ENCODE results near the gene TTC31.

TTC31 gene

GRCh38 chr2:74486141-74486540 is 3.3 kb downstream of the TTC31 start:
- no peak for DNase-seq (ENCODE audit: low read depth in 2 of 2)

- no peak for DNase-seq (ENCODE audit: low read depth in 2 of 2)
Measured at GRCh38 chr2:74488643-74489481, 6.0 kb downstream of the TTC31 start.

DNA sequence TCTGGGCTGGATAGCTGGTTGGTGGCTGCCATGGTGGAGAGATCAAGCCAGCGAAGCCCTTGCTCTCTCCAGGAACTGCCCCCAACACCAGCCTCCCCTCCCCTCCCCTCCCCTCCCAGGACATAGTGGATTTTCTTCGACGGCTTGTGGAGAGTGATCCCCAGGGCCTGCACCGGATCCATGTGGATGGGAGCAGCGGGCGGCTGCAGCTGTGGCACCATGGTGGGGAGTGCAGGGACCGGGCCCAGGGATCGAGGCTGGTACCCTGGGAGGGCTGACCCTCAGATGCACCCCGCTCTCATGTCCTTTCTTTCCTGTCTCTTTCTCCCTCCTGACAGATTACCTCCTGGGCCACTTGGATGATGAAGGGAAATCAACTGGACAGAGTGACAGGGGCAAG is 7.0 kb downstream of the TTC31 start:
- no peak for DNase-seq (ENCODE audit: low read depth in 2 of 2)

GRCh38 chr2:74491648-74492544 is 9.0 kb downstream of the TTC31 start:
- no peak for DNase-seq (ENCODE audit: low read depth in 2 of 2)

GRCh38 chr2:74493546-74493945 is 10.7 kb downstream of the TTC31 start:
- no peak for DNase-seq (ENCODE audit: low read depth in 2 of 2)

DNA sequence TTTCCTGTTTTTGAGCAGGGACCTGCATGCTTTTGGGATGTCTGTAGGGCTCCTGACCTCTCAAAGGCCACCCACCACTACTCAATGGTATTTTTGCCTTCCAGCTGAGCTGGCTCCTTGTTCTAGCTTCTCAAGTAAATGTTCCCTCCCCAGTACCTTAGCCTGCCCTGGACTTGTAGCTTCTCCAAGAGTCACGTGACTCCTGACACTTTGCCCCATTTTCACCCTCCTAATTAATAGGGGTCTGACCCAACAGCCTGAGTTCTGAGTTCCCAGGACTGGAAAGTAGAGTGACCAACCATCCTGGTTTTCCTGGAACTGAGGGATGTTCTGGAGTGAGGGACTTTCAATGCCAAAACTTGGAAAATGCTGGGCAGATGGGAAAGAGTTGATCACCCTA is 12.6 kb downstream of the TTC31 start:
- DNase-seq (ENCODE audit: low read depth in 2 of 2), result no peak

DNA sequence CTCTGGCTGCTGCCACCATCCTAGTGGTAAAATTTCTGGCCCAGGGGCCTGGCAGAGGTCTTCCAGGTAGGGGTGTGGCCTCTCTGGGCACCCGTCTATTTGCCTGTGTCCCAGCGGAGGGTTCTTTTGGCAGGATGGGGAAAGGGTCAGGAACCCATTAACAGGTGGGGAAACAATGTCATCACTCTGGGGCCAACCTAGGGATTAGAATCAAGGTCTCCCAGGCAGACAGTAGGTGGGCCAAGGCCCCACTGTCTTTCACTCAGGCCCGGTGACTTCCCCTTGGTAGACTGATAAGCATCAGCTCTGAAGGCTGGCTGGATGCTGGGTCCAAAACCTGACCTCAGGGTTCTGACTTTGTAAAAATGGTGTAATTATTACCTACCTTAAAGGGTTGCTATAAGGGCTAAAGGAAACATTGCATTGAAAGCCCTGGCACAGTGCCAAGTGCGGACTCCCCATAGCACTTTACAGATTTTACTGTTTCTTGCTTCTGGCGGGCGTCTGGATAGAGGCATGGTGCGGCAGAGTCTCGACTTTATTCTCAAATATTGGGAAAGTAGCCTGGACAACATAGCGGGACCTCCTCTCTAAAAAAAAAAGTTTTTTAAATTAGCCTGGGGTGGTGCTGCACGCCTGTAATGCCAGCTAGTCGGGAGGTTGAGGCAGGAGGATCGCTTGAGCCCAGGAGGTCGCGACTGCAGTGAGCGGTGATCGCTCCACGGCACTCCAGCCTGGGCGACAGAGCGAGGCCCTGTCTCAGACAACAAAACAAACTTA is 14.3 kb downstream of the TTC31 start:
- no peak for DNase-seq (ENCODE audit: low read depth in 2 of 2)

GRCh38 chr2:74497777-74498499 is 15.1 kb downstream of the TTC31 start:
- no peak for DNase-seq (ENCODE audit: low read depth in 2 of 2)

DNA sequence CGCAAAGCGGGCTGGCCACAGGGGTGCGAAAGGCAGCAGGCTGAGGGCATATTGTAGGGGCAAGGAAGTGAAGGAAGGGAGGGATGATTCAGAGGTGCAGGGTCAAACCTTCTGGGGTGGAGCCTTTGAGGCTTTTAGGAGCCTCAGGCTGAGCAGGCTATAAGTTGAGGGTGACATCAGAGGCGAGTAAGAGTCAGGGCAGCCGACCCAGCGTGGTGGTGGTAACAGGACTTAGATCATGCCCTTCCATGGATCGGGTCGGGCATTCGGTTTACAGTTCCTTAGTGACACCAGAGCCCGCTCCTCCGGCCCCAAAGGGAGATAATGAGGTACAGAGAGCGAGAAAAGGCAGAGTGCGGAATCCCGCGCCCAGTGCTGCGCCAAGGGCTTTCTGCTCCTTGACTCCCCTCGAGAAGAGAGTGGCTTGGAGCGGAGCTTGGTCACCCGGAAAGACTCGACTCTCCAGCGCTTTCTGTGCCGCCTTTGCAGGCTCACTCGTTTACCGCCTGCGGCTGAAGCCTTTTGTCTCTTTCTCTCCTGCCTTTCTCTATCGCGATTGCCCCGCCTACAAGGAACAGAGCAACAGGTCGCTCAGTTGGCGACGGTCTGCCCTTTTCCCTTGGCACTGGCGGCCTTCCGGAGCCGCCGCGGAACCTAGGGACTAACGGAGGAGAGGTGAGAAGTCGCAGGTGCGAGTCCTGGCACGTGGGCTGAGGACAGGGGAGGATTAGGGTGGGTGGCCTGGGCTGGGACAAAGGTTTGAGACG is 15.8 kb downstream of the TTC31 start:
- no peak for DNase-seq (ENCODE audit: low read depth in 2 of 2)

GRCh38 chr2:74499267-74499939 is 16.5 kb downstream of the TTC31 start, which contains the start of gene LBX2:
Gene LBX2, minus strand, starts transcription at chr2:74499603. Its CDS starts 66 bp downstream, at chr2:74499537.
- no peak for DNase-seq (ENCODE audit: low read depth in 2 of 2)

DNA sequence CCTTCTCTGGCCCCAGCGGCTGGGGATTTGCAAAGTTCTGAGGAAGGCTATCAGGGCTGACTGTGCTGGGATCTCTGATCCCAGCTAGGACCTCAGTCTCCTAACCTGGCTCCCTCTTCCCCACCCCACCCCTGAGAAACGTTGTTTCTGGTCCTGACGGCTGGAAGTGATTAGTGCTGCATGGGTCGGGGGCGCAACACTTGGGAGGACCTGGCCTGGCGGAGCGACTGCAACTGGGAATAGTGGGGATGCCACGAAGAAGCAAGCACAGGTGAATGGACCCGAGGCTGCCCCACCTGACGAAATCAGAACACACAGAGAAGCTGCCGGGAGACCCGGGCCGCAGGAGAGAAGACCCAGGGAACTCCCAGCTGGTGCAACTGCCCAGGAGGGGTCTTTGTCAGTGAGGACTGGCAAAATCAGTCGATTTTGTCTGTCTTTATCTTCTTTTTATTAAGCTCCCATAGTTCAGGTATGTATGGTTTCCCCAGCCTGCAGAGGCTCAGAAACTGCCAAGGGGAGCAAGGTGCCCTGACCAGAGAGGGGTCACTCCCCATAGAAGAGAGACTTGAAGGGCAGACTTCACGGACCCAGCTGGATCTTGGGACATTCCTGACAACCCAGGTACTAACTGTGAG is 17.2 kb downstream of the TTC31 start:
- DNase-seq (ENCODE audit: low read depth in 2 of 2), result no peak

- DNase-seq (ENCODE audit: low read depth in 2 of 2), result no peak
Measured at GRCh38 chr2:74500578-74500946, 17.7 kb downstream of the TTC31 start.

- DNase-seq (ENCODE audit: low read depth in 2 of 2), result no peak
Measured at GRCh38 chr2:74501335-74502071, 18.6 kb downstream of the TTC31 start.

DNA sequence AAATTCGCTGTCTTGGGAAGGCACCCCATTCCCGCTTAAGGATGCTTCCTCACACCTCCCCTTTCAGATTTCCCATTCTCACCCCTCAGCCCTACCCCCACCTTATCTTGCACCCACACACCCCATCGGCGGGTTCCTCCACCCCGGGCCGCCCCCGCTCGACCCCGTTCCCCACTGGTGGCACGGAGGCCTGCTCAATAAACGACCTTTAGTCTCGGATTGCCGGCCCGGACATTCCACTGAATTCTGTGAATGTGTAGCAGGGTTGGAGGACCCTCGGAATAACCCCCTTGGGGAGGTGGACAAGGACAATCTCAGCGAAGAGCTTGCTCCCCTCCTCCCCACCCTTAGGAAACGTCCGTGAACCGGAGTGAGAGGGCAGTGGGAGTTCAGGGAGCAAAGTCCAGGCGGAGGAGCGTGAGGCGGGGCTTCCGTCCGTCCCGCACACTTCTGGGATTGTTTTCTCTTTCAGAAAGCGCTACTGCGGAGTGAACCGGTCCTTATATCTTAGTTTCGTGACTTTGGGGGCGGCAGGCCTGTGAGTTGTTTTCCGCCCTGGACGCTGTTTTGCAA is 19.4 kb downstream of the TTC31 start:
- DNase-seq (ENCODE audit: low read depth in 2 of 2), result no peak

DNA sequence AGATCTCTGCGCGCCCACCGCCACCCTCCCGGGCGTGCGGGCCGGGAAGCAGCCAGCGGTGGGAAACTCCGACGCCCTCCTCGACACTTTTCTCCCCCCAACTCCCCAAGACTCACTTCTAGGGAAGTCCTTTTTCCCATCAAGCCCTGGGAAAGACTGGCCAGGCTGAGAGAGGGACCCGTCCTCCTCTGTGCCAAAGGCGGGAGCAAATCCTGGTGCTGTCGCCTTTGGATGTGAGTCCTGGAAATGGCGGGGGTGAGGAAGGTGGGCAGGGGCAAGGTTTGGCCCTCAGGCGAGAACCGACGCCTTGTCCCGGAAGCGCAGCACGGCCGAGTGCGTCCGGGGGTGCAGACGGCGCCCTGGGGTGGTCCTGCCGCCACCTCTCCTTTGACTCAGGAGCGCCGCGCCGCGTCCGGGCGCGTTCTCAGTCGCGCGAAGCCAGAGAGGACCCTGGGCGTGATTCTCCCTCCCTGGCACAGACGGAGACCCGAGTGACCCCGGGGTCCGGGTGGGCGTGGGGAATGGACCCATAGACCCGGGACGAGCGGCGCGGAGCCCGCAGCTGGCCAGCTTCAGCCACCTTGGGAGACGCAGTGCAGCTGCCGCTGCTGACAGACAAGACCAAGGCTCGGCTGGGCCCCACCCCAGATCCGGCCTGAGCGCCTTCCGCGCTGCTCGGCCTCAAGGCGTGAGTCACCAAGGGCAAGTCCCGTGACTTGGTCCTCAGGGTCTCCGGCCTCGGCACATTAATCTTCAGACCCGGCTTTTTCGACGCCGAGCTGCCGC is 20.0 kb downstream of the TTC31 start:
- DNase-seq (ENCODE audit: low read depth in 2 of 2), result no peak

- DNase-seq (ENCODE audit: low read depth in 2 of 2), result no peak
Measured at GRCh38 chr2:74503506-74504475, 20.9 kb downstream of the TTC31 start.
